Measurements from ENCODE around the gene TCN1. TPM values are rescaled to one million over a fixed set of nuclear protein-coding genes. Genes with fewer than 3 reads are reported as not detected.

The TCN1 gene
- total and polyA plus RNA-seq, 9 of the 15 experiments (the other 6 are each of a cell fraction or from before 2014, with no cell fraction given): 0.63 to 25.9 (median 8.0) TPM

- no peak for TF ChIP-seq TRIM25 (IDR thresholded peaks at IDR 0.05; ENCODE audit: borderline replicate concordance)
- no peak for TF ChIP-seq ZNF184 (CRISPR knock-in tag; IDR thresholded peaks at IDR 0.05)
- TF ChIP-seq MEIS2 (IDR thresholded peaks at IDR 0.05; ENCODE audit: partially characterized antibody): peak; percentile 20
- TF ChIP-seq JUNB (CRISPR knock-in tag; conservative IDR thresholded peaks at IDR 0.05): no peak
- TF ChIP-seq ZBTB12 (CRISPR knock-in tag; IDR thresholded peaks at IDR 0.05): 0 out of 2 replicates have a peak, but pooled peaks have one; percentile 17
- TF ChIP-seq SMAD4 (CRISPR knock-in tag; conservative IDR thresholded peaks at IDR 0.05): 0 out of 2 replicates have a peak, but pooled peaks have one; percentile 20
- no peak for TF ChIP-seq ETV5 (CRISPR knock-in tag; IDR thresholded peaks at IDR 0.05; ENCODE audit: low read depth)
- no peak for TF ChIP-seq BDP1 (IDR thresholded peaks at IDR 0.05; ENCODE audit: insufficient read depth, insufficient read length)
- no peak for TF ChIP-seq ZBTB33 (CRISPR knock-in tag; IDR thresholded peaks at IDR 0.05)
- 0 out of 2 replicates have a peak, but pooled peaks have one; percentile 36 for TF ChIP-seq PKNOX1 (IDR thresholded peaks at IDR 0.05)
- TF ChIP-seq POLR2B (IDR thresholded peaks at IDR 0.05; ENCODE audit: low read depth, partially characterized antibody): no peak
- TF ChIP-seq ZBTB40 (IDR thresholded peaks at IDR 0.05): no peak
- no peak for TF ChIP-seq ZBTB40 (CRISPR knock-in tag; IDR thresholded peaks at IDR 0.05)
- no peak for TF ChIP-seq ZEB2 (IDR thresholded peaks at IDR 0.05)
Observed at GRCh38 chr11:59846556-59846955, 19.7 kb downstream of the TCN1 start (continued).

Measured in K562 (cell line).